Right lobe of liver (tissue), 4 donors: ENCODE data around the gene TMC1.

ENCODE experiments used
- POLR2A ChIP-seq: fragments of 450-650 bp; IDR thresholded peaks from one replicate; pipeline ENCODE4 v1.6.1; 2017; ENCODE audit warnings: antibody characterized with exemption, mild to moderate bottlenecking
- TF ChIP-seq, protein P1 (sequence below), 4 donors: fragments of 200-600 bp in 3 of 4; fragments of 450-650 bp in 1 of 4; IDR thresholded peaks; one replicate each; pipeline versions ENCODE4 v1.5.1 to v1.8.0; 2016 to 2022; ENCODE audit warnings: antibody characterized with exemption in 4 of 4, mild to moderate bottlenecking in 2 of 4
- donor health status: DM: no; HTN: no; CAD: no.
- donor health status: DM: no; HTN: no; CAD: no.
- donor health status: DM: no; HTN: yes; CAD: no.

DNA sequence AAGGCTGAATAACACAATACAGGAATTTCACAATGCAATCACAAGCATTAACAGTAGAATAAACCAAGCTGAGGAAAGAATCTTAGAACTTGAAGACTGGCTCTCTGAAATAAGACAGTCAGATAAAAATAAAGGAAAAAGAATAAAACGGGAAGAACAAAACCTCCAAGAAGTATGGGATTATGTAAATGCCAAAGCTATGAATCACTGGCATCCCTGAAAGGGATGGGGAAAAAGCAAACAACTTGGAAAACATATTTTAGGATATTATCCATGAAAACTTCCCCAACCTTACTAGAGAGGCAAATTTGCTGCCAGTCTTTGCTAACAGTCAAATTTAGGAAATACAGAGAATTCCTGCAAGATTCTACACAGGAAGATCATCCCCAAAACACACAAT is 273.5 kb downstream of the TMC1 start:
- TF ChIP-seq, protein P1, sequence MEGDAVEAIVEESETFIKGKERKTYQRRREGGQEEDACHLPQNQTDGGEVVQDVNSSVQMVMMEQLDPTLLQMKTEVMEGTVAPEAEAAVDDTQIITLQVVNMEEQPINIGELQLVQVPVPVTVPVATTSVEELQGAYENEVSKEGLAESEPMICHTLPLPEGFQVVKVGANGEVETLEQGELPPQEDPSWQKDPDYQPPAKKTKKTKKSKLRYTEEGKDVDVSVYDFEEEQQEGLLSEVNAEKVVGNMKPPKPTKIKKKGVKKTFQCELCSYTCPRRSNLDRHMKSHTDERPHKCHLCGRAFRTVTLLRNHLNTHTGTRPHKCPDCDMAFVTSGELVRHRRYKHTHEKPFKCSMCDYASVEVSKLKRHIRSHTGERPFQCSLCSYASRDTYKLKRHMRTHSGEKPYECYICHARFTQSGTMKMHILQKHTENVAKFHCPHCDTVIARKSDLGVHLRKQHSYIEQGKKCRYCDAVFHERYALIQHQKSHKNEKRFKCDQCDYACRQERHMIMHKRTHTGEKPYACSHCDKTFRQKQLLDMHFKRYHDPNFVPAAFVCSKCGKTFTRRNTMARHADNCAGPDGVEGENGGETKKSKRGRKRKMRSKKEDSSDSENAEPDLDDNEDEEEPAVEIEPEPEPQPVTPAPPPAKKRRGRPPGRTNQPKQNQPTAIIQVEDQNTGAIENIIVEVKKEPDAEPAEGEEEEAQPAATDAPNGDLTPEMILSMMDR (IDR thresholded peaks at IDR 0.05): no peak
- TF ChIP-seq POLR2A: no peak
